ENCODE data around the gene FOXP1. TPM values are rescaled to one million over a fixed set of nuclear protein-coding genes. Genes with fewer than 3 reads are reported as not detected.
A peak's percentile ranks its signal among the peaks of the same experiment; 100 is the strongest.

FOXP1 gene
- total and polyA plus RNA-seq, 3 experiments from 2014 or later = 142 to 185 (median 147) TPM

- peaks cover 1 to 7% (median 4%) of the 10 kb centered on the region in 3 donors for H3K36me3 Mint-ChIP-seq
- peaks cover 0 to 4% (median 3%) of the 10 kb centered on the region in 3 donors for H3K4me1 Mint-ChIP-seq
- no peak overlapping the region for H3K27ac Mint-ChIP-seq
- H3K4me3 ChIP-seq (ENCODE audit: low read length) = no peak overlapping the region
- H3K27me3 Mint-ChIP-seq = no peaks in the 10 kb centered on the region
- H3K27ac ChIP-seq (ENCODE audit: low read depth, low read length) = no peak overlapping the region
- no peaks in the 10 kb centered on the region for H3K9me3 Mint-ChIP-seq
- H3K4me3 Mint-ChIP-seq = no peak overlapping the region
- H3K36me3 ChIP-seq (ENCODE audit: insufficient read depth, low read length) = no peaks in the 10 kb centered on the region
- no peaks in the 10 kb centered on the region for H3K9me3 ChIP-seq (ENCODE audit: low read length)
- no peaks in the 10 kb centered on the region for H3K4me1 ChIP-seq (ENCODE audit: insufficient read depth, low read length)
- CTCF ChIA-PET = no interaction called here
- no peak for DNase-seq
- H3K27me3 ChIP-seq (ENCODE audit: insufficient read depth, low read length, poor library complexity, severe bottlenecking) = no peaks in the 10 kb centered on the region
- POLR2A ChIA-PET = interaction anchor here (0.6 kb wide), 1 partner anchor 237 kb away, joined by 4 read pairs; no protein-coding TSS in a partner anchor
These were observed 13.0 kb downstream of the FOXP1 start for GRCh38 chr3:71570546-71570945.

- no peaks in the 10 kb centered on the region for H3K36me3 ChIP-seq (ENCODE audit: insufficient read depth, low read length)
These were observed 15.3 kb downstream of the FOXP1 start for GRCh38 chr3:71568207-71568606.

GRCh38 chr3:71566776-71567175, 16.8 kb downstream of the FOXP1 start:
- no peaks in the 10 kb centered on the region for H3K27me3 ChIP-seq (ENCODE audit: insufficient read depth, low read length, poor library complexity, severe bottlenecking)
- H3K36me3 ChIP-seq (ENCODE audit: insufficient read depth, low read length) = no peaks in the 10 kb centered on the region
- H3K4me3 Mint-ChIP-seq = no peak overlapping the region
- H3K36me3 Mint-ChIP-seq = peaks cover 1 to 7% (median 5%) of the 10 kb centered on the region in 3 donors
- ChIA-PET CTCF (no interaction called here), POLR2A (no interaction called here)
- no peaks in the 10 kb centered on the region for H3K9me3 ChIP-seq (ENCODE audit: low read length)
- H3K27ac ChIP-seq (ENCODE audit: low read depth, low read length) = no peak overlapping the region
- no peak overlapping the region for H3K4me3 ChIP-seq (ENCODE audit: low read length)
- no peaks in the 10 kb centered on the region for H3K4me1 ChIP-seq (ENCODE audit: insufficient read depth, low read length)
- DNase-seq = no peak
- H3K9me3 Mint-ChIP-seq = no peaks in the 10 kb centered on the region
- no peaks in the 10 kb centered on the region for H3K27me3 Mint-ChIP-seq
- peak overlapping the region in 1 of 8 donors; percentile 12 for H3K27ac Mint-ChIP-seq
- H3K4me1 Mint-ChIP-seq = peaks cover 0 to 4% (median 3%) of the 10 kb centered on the region in 3 donors

More at GRCh38 chr3:71568207-71568606, 15.3 kb downstream of the FOXP1 start:
- Mint-ChIP-seq H3K27ac (peak overlapping the region in 1 of 8 donors; percentile 36), H3K36me3 (peaks cover 1 to 5% (median 4%) of the 10 kb centered on the region in 3 donors), H3K9me3 (no peaks in the 10 kb centered on the region), H3K27me3 (no peaks in the 10 kb centered on the region), H3K4me3 (no peak overlapping the region), H3K4me1 (peaks cover 0 to 4% (median 3%) of the 10 kb centered on the region in 3 donors)
- Histone ChIP-seq H3K9me3 (ENCODE audit: low read length) (no peaks in the 10 kb centered on the region), H3K27me3 (ENCODE audit: insufficient read depth, low read length, poor library complexity, severe bottlenecking) (no peaks in the 10 kb centered on the region), H3K4me1 (ENCODE audit: insufficient read depth, low read length) (no peaks in the 10 kb centered on the region), H3K4me3 (ENCODE audit: low read length) (no peak overlapping the region), H3K27ac (ENCODE audit: low read depth, low read length) (no peak overlapping the region)
- POLR2A ChIA-PET = no interaction called here
- DNase-seq = no peak
- CTCF ChIA-PET = interaction anchor here (0.8 kb wide), 1 partner anchor 8 kb away, joined by 3 read pairs; no protein-coding TSS in a partner anchor

- no peaks in the 10 kb centered on the region for H3K36me3 ChIP-seq (ENCODE audit: insufficient read depth, low read length)
- no peaks in the 10 kb centered on the region for H3K9me3 ChIP-seq (ENCODE audit: low read length)
- ChIA-PET POLR2A (no interaction called here), CTCF (no interaction called here)
- H3K4me1 Mint-ChIP-seq = peaks cover 0 to 4% (median 3%) of the 10 kb centered on the region in 3 donors
- H3K27me3 ChIP-seq (ENCODE audit: insufficient read depth, low read length, poor library complexity, severe bottlenecking) = no peaks in the 10 kb centered on the region
- no peak overlapping the region for H3K27ac ChIP-seq (ENCODE audit: low read depth, low read length)
- H3K9me3 Mint-ChIP-seq = no peaks in the 10 kb centered on the region
- no peaks in the 10 kb centered on the region for H3K4me1 ChIP-seq (ENCODE audit: insufficient read depth, low read length)
- no peak overlapping the region for H3K4me3 ChIP-seq (ENCODE audit: low read length)
- peaks cover 1 to 9% (median 6%) of the 10 kb centered on the region in 3 donors for H3K36me3 Mint-ChIP-seq
- H3K4me3 Mint-ChIP-seq = no peak overlapping the region
- no peaks in the 10 kb centered on the region for H3K27me3 Mint-ChIP-seq
- DNase-seq = no peak
- H3K27ac Mint-ChIP-seq = no peak overlapping the region
These were observed 17.6 kb downstream of the FOXP1 start for GRCh38 chr3:71565976-71566375.

- no peak for DNase-seq
- POLR2A ChIA-PET = no interaction called here
- no peaks in the 10 kb centered on the region for H3K27me3 ChIP-seq (ENCODE audit: insufficient read depth, low read length, poor library complexity, severe bottlenecking)
- H3K4me3 Mint-ChIP-seq = no peak overlapping the region
- CTCF ChIA-PET = no interaction called here
- H3K27me3 Mint-ChIP-seq = no peaks in the 10 kb centered on the region
- H3K4me3 ChIP-seq (ENCODE audit: low read length) = no peak overlapping the region
- H3K4me1 ChIP-seq (ENCODE audit: insufficient read depth, low read length) = no peaks in the 10 kb centered on the region
- peaks cover 0 to 4% (median 3%) of the 10 kb centered on the region in 3 donors for H3K4me1 Mint-ChIP-seq
- H3K27ac ChIP-seq (ENCODE audit: low read depth, low read length) = no peak overlapping the region
- peaks cover 5 to 13% (median 10%) of the 10 kb centered on the region in 3 donors for H3K36me3 Mint-ChIP-seq
- H3K9me3 ChIP-seq (ENCODE audit: low read length) = no peaks in the 10 kb centered on the region
- H3K27ac Mint-ChIP-seq = no peak overlapping the region
- peaks cover 0 to 5% (median 0%) of the 10 kb centered on the region in 5 donors for H3K9me3 Mint-ChIP-seq
- no peaks in the 10 kb centered on the region for H3K36me3 ChIP-seq (ENCODE audit: insufficient read depth, low read length)
These were observed 18.2 kb downstream of the FOXP1 start for GRCh38 chr3:71565316-71565715.

- H3K36me3 ChIP-seq (ENCODE audit: insufficient read depth, low read length) = no peaks in the 10 kb centered on the region
- Mint-ChIP-seq H3K27ac (no peak overlapping the region), H3K4me1 (peaks cover 0 to 4% (median 3%) of the 10 kb centered on the region in 3 donors), H3K4me3 (no peak overlapping the region), H3K36me3 (peaks cover 7 to 13% (median 12%) of the 10 kb centered on the region in 3 donors), H3K9me3 (peaks cover 0 to 6% (median 0%) of the 10 kb centered on the region in 5 donors), H3K27me3 (no peaks in the 10 kb centered on the region)
- no peaks in the 10 kb centered on the region for H3K4me1 ChIP-seq (ENCODE audit: insufficient read depth, low read length)
- H3K9me3 ChIP-seq (ENCODE audit: low read length) = no peaks in the 10 kb centered on the region
- POLR2A ChIA-PET = no interaction called here
- H3K27ac ChIP-seq (ENCODE audit: low read depth, low read length) = no peak overlapping the region
- CTCF ChIA-PET = no interaction called here
- no peaks in the 10 kb centered on the region for H3K27me3 ChIP-seq (ENCODE audit: insufficient read depth, low read length, poor library complexity, severe bottlenecking)
- no peak for DNase-seq
- no peak overlapping the region for H3K4me3 ChIP-seq (ENCODE audit: low read length)
These were observed 19.2 kb downstream of the FOXP1 start for GRCh38 chr3:71564361-71564760.

- peaks cover 0 to 4% (median 3%) of the 10 kb centered on the region in 3 donors for H3K4me1 Mint-ChIP-seq
- no peak overlapping the region for H3K27ac ChIP-seq (ENCODE audit: low read depth, low read length)
- no peaks in the 10 kb centered on the region for H3K27me3 Mint-ChIP-seq
- ChIA-PET CTCF (no interaction called here), POLR2A (interaction anchor here (0.6 kb wide), 1 partner anchor 16 kb away, joined by 3 read pairs; no protein-coding TSS in a partner anchor)
- no peaks in the 10 kb centered on the region for H3K9me3 ChIP-seq (ENCODE audit: low read length)
- no peak for DNase-seq
- no peak overlapping the region for H3K4me3 Mint-ChIP-seq
- no peaks in the 10 kb centered on the region for H3K27me3 ChIP-seq (ENCODE audit: insufficient read depth, low read length, poor library complexity, severe bottlenecking)
- H3K9me3 Mint-ChIP-seq = peaks cover 0 to 6% (median 0%) of the 10 kb centered on the region in 5 donors
- H3K27ac Mint-ChIP-seq = no peak overlapping the region
- no peaks in the 10 kb centered on the region for H3K4me1 ChIP-seq (ENCODE audit: insufficient read depth, low read length)
- no peaks in the 10 kb centered on the region for H3K36me3 ChIP-seq (ENCODE audit: insufficient read depth, low read length)
- peaks cover 7 to 13% (median 12%) of the 10 kb centered on the region in 3 donors for H3K36me3 Mint-ChIP-seq
- H3K4me3 ChIP-seq (ENCODE audit: low read length) = no peak overlapping the region
These were observed 19.7 kb downstream of the FOXP1 start for GRCh38 chr3:71563827-71564226.

- POLR2A ChIA-PET = no interaction called here
- H3K36me3 ChIP-seq (ENCODE audit: insufficient read depth, low read length) = no peaks in the 10 kb centered on the region
These were observed 20.6 kb downstream of the FOXP1 start for GRCh38 chr3:71562938-71563337.

More at GRCh38 chr3:71562938-71563337, 20.6 kb downstream of the FOXP1 start:
- no peak overlapping the region for H3K4me3 ChIP-seq (ENCODE audit: low read length)
- H3K36me3 Mint-ChIP-seq = peaks cover 7 to 16% (median 15%) of the 10 kb centered on the region in 3 donors
- no peaks in the 10 kb centered on the region for H3K4me1 ChIP-seq (ENCODE audit: insufficient read depth, low read length)
- CTCF ChIA-PET = no interaction called here
- no peaks in the 10 kb centered on the region for H3K4me1 Mint-ChIP-seq
- no peak overlapping the region for H3K27ac ChIP-seq (ENCODE audit: low read depth, low read length)
- peak overlapping the region in 1 of 7 donors; percentile 57 for H3K4me3 Mint-ChIP-seq
- no peaks in the 10 kb centered on the region for H3K27me3 ChIP-seq (ENCODE audit: insufficient read depth, low read length, poor library complexity, severe bottlenecking)
- peak overlapping the region in 1 of 8 donors; percentile 11 for H3K27ac Mint-ChIP-seq
- H3K9me3 ChIP-seq (ENCODE audit: low read length) = no peaks in the 10 kb centered on the region
- DNase-seq = no peak
- H3K27me3 Mint-ChIP-seq = no peaks in the 10 kb centered on the region
- peaks cover 0 to 6% (median 0%) of the 10 kb centered on the region in 5 donors for H3K9me3 Mint-ChIP-seq

Data from CD8-positive, alpha-beta memory T cell (primary cell).